GM21447 (cell line): Measurements from ENCODE around the gene ADGRD2.

ENCODE experiments used
- ATAC-seq: cut with Tn5 transposase; IDR thresholded peaks from one replicate; pipeline ENCODE4 v1.9.1; 2021; ENCODE audit not compliant: unreplicated experiment

ADGRD2 gene

DNA sequence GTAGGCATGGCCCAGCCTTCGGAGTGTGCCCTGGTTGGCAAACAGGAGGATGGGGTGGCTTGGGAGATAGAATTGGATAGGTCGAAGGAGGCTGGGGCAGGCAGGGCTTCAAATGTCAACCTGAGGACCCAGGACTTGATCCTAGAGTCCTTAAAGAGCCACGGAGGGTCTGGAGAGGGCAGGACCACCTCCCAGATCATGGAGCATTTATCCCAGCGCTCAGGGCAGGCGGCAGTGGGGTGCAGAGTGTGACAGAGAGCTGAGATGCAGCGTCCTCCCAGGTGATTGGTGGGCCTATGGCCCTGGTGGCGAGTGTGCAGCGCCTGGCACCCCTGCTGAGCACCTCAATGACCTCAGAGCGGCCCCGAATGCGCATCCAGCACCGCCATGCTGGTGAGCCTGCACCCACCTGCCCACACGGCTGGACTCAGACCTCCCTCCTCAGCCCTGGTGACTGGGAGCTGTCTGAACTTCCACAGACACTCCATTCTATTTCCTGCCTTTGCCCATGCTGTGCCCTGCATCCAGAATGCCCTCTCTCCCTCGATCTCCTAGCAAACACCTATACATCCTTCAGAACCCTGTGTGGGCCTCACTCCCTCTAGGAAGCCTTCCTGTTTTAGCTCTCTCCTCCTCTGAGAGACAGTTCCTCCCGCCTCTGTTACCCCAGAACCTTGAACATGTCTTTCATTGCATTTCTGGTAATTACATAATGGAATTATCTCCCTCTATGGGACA lies 6.3 kb downstream of the ADGRD2 start:
- no peak for ATAC-seq

DNA sequence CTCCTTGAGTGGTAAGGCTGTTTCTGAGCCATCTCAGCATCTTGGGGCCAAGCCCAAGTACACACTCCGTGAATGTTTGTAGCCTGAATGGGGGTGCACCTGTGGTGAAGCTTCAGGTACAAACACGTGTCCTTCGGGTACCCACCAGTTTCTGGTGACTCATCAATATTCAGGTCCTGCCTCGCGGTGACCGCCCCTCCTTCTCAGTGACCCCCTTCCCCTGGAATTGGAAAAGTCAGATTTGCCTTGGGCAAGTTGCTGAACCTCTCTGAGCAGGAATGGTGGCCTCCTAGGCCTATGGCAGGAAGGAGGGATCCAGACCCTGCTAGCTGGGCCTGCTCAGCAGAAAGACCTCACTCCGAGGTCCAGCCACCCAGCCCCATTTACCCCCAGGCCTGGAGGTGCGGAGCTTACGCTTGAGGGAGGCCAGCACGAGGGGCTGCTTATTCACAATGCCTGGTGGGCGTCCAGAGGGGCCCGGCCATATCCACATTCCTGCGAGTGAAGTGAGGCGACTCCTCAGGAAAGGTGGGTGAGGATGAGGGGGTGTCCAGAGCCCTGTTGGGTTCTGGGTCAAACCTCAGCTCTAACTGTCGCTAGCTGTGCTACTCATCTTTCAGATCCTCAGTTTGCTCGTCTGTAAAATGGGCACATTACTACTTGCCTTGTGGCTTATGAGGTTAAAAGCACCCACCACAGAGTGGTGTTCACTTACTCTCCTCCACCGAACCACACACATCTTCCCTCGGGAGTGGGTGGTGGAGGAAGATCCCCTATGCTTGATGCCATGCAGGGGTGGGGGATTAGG lies 7.0 kb downstream of the ADGRD2 start:
- ATAC-seq: no peak

DNA sequence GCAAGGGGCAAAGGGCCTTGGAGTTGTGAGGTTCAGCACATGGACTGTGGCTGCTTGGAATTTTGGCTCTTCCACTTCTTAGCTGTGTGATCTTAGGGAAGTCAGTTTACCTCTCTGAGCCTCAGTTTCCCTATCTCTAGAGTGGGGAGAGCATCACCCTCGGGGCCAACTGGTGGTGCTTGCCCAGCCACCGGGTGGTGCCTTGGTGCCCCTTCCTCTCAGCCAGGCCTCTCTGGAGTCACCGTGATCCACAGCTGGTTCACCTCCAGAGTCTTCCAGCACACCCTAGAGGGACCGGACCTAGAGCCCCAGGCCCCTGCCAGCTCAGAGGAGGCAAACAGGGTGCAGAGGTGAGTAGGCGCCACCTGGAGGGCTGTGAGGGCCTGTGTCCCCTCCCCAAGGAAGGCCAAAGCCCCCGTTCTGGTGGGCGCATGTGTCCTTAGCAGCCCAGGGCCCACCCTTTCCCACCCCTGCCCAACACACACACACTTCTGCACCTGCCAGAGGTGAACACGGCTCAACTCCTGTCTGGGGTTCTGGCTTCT lies 7.7 kb downstream of the ADGRD2 start:
- ATAC-seq: no peak

DNA sequence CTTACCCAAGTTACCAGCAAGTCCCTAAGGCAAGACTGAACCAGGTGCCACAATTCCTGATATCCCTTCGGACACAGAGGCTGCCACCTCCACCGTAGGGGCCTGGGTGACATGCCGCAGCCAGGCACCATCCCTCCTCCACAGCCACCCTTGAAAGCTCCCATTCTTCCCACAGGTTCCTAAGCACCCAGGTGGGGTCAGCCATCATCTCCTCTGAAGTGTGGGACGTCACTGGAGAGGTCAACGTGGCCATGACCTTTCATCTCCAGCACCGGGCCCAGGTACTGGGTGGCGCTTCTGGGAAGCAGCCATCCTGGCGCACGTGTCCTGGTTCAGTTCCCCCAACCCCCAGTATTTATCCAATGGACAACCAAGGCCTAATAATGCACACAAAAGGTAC lies 8.2 kb downstream of the ADGRD2 start:
- no peak for ATAC-seq

DNA sequence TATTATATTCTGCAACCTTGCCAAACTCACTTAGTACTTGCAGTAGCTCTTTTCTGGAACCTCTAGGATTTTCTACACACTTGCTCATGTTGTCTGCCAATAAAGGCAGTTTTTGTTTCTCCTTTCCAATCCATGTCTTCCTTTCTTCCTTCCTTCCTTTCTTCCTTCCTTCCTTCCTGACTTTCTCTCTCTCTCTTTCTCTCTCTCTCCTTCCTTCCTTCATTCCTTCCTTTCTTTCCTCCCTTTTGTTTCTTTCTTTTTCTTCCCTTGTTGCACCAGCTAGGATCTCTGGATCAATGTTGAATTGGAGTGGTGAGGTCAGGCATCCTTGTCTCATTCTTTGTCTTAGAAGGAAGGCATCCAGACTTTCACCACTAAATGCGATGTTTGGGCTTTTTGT lies 12.5 kb downstream of the ADGRD2 start:
- no peak for ATAC-seq

DNA sequence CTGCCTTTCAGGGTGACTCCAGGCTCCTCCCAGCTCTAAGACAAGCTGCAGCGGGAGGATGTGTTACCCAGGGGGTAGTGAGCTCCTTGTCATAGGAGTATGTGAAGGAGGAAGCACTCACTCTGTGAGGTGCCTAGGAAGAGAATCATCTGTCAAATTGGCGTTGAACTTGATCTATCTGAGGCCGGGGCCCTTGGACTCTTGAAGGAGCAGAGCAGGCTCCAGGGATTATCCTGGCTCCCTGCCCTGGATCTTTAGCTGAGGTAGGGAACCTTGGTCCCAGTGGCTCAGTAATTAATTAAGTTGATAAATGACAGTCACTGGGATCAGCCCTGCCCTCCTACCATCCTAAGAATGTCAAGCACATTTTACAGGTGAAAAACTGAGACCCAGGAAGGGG lies 15.5 kb downstream of the ADGRD2 start:
- ATAC-seq: no peak

DNA sequence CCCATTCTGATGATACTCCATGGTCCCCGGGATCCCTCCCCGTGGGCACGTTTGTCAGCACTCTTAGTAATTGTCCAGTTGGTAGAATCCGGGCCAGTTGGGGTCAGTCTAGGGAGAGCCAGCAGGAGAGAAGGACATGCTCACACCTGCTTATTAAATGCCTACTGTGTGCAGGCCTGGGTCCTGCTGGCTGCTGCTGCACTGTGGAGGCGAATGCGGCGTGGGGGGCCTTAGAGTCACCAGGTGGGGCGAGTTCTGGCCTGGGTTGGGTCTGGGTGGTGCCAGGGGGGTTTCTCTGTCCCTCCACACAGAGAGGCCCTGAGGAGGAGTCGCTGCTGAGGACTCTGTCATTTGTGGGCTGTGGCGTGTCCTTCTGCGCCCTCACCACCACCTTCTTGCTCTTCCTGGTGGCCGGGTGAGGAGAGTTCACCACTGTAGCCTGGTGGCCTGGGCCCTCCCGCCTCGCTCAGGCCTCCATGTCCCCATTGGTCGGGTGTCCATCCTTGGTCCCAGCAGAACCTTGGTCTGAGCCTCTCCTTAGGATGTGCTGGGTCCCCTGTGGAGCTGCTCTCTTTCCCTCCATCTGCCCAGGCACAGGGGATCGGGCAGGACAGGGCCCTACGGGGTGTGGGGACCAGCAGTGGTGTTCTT lies 17.3 kb downstream of the ADGRD2 start:
- ATAC-seq: no peak

DNA sequence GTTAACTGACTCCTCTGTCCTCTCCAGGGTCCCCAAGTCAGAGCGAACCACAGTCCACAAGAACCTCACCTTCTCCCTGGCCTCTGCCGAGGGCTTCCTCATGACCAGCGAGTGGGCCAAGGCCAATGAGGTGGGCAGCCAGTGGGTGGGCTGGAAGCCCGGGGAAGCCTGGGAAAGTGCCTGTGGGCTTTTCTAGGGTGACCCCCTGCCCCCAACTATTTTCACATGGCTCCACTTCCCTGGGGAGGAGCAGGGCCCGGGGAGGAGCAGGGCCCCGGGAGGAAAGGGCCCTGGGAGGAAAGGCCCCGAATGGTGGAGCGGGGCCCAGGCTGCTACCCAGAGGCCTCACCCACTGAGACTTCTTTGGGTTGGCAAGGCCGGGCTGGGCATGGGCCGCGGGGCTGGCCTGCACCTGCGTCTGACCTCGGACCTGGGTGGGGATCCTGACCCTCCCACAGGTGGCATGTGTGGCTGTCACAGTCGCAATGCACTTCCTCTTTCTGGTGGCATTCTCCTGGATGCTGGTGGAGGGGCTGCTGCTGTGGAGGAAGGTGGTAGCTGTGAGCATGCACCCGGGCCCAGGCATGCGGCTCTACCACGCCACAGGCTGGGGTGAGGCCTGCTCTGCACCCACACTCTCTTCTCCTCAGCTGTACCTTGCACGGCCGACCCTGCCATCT lies 17.9 kb downstream of the ADGRD2 start:
- ATAC-seq: no peak

DNA sequence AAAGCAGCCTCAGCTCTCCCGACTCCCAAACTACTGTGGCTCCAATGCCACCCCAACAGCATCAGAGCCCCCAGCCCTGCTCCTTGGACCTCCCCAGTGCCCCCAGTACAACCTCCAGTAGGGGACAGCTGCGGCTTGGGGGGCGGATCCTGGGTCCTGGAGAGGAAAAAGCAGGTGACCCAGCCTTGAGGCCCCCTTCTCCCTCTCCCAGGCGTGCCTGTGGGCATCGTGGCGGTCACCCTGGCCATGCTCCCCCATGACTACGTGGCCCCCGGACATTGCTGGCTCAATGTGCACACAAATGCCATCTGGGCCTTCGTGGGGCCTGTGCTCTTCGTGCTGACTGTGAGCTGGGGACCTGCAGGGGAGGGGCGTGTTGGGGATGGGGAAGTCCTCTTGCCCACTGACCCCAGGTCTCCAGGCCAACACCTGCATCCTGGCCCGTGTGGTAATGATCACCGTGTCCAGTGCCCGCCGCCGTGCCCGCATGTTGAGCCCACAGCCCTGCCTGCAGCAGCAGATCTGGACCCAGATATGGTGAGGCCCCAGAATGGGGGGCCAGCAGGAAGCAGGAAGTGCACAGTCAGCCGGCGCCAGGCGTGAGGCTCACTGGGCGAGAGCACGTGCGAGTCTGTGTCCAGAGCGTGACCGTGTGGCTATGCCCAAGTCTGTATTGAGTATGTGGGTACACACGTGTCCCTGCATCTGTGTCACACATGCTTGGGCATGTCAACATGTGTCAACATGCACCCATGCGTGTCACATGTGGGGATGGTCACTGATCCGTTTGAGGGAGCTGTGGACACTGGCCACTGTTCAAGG lies 19.0 kb downstream of the ADGRD2 start:
- ATAC-seq: no peak

DNA sequence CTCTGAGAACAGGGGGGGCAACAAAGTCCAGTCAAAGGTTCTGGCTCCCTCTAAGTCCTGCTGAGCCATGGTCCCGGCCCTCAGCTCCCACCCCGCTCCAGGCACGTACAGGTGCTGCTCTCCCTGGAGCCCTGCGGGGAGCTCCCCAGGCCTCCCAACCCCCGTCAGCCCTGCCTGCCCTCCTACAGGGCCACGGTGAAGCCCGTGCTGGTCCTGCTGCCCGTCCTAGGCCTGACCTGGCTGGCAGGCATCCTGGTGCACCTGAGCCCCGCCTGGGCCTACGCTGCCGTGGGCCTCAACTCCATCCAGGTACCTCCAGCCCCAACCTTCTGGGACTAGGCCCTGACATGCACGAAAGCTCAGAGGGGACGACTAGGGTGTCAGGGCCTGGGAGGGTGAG lies 20.1 kb downstream of the ADGRD2 start:
- ATAC-seq: no peak

DNA sequence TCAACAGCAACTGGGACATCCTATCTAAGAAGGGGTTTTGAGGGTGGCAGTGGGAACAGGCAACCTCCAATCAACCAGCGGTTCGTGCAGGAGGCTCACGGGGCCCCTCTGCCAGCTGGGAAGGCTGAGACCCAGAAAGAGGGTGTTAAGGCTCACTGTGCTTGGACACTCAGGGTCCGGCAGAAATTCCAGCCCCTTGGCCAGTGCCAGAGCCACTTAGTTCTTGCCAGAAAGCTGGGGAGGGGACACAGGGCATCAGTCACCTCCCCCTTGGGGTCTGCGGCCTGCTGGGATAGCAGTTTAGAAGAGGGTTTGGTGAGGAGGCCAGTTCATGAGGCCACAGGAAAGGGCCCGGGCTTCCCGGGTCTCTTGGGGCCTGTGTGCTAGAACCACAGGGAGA lies 20.5 kb downstream of the ADGRD2 start:
- no peak for ATAC-seq

DNA sequence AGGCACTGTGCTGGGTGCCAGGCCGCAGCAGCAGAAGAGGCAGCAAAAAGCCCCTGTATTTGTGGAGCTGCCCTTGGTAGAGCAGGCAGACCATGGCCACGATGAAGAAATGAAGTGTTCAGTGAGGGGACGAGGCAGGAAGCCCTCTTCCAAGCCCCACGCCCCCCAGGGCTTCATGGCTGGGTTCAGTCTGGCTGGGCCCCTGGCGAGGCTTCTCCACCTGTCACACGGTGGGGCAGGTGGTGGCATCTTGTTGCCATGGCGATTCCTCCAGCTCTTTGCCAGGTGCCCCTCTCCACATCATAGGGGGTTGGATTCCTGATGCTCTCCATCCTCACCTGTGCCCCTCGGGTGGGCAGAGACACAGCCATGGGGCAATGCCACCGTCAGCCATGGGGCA lies 21.5 kb downstream of the ADGRD2 start:
- ATAC-seq: no peak

DNA sequence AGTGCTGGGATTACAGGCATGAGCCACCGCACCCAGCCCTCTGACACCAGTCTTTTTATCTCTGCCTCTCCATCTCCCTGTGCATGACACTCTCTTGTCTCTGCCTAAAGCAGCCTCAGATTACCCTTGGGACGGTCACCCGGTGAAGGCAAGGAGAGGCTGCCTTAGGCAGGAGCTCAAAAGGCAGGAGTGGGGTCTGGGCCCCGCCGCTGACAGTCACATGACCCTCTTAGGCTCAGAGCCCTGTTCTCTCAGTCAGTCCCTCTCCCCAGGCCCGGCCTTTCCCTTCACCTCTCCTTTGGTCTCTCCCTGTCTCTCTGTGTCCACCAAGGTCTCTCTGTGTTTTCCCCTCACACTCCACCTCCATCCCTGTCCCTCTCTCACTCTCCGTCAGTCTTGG lies 22.5 kb downstream of the ADGRD2 start:
- no peak for ATAC-seq

DNA sequence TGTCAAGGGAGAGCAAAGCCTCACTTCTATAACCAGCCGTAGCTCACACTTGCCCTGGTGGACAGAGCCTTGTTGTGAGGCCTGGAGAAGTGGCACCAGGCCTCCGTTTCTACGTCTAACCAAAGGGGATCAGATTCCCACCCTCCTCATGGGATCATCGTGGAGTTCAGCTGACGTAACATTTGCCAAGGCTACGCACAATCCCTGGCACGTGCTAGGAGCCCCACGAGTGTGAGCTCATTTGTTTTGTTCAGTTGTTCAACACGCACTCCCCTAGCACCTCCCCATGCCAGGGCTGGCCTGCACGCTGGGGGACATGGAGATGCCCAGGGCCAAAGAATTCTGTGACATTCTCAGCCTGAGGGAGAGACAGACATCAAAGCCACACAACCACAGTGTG lies 23.1 kb downstream of the ADGRD2 start:
- ATAC-seq: no peak

DNA sequence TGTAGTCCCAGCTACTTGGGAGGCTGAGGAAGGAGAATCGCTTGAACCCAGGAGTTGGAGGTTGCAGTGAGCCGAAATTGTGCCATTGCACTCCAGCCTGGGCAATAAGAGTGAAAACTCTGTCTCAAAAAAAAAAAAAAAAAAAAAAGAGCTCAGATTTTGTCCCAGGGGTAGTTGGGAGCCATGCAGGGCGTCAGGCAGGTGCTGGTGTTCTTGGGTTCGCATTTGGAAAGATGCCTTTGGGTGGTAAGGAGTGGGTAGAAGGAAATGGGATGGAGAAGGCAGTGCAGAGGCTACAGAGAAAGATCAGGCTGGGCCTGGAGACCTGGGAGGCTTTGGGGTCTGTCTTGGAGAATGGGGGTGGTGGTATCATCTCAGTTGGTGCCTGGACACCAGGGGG lies 23.9 kb downstream of the ADGRD2 start:
- no peak for ATAC-seq

DNA sequence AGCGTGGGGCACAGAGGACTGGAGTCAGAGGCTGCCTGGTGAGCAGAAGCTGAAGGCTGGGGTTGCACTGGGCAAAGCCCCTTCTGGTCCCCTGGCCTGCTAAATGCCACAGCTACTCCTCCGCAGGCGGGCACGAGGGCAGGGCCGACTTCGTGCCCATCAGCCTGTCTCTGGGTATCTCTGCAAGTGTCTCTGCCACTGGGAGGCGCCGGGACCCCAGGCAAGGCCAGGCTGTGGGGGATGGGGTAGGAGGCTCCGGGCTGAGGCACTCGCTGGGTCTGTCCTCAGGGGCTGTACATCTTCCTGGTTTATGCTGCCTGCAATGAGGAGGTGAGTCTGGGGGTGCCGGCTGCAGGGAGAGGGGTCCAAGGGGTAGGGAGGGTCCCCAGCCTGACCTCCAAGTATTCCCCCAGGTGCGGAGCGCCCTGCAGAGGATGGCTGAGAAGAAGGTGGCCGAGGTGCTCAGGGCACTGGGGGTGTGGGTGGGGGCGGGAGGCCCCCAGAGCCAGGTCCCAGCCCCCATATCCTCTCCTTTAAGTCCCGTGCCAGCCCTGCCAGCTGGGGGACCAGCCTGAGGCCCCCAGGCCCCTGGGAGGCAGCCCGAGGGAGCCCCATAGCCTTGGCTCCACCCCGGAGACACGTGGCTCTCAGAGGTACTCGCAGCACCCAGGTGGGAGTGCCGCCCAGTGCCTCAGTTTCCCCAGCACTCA lies 25.1 kb downstream of the ADGRD2 start:
- ATAC-seq: no peak

DNA sequence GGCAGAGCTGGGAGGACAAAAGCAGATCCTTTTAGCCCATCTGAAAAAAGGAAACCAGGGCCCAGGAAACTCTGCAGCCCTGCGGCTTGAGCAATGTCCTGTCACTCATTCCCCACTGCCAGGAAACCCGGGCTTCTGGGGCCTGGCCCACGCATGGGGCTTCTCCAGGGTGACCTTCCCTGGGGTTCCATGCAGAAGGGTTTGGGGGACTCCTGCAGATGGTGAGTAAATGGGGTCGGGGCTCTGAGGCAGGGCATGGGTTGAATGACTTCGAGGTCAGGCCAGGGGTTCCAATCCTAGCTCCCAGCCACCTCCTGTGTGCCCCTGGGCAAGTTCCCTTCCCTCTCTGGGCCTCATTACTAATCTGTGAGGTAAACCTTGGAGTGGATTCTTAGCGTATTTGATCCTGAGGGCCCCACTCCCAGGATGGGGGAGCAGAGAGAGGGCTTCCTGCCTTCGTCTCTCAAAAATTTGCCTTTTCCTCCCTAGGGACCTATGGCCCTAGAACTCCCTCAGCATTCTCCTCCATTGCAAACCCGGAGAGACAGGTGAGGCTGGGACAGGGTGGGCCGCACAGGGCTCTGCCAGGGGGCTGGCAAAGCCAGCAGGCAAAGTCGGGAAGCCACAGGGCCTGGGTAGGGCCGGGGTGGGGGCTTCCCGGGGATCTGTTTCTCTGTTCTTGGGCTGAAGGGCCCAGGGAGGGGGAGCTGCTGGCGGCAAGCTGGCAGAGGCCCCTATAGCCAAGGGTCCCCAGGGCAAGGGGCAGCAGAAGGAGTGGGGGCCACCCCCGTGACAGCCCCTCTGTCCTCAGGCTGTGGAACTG lies 25.8 kb downstream of the ADGRD2 start:
- ATAC-seq: no peak

DNA sequence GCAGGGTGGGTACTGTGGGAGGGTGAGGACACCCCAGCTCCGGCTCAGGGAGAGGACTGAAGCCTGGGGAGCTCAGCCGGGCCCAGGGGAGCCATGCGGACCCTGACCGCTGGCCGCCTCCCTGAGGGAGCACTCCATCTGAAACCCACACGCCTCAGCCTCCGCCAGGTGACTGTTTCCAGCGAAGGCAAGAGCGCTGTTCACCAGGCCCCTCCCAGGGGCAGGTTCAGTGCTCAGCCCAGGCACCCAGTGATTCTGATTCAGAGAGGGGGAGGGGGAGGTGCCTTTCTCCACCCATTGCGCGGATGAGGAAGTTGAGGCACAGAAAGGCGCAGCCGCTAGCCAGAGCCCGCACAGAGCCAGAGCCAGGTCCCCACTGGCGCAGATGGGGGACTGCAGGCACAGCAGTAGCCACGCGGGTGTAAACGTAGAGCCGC lies 27.0 kb downstream of the ADGRD2 start:
- no peak for ATAC-seq
